ENCODE data around the gene TTN.

DNA sequence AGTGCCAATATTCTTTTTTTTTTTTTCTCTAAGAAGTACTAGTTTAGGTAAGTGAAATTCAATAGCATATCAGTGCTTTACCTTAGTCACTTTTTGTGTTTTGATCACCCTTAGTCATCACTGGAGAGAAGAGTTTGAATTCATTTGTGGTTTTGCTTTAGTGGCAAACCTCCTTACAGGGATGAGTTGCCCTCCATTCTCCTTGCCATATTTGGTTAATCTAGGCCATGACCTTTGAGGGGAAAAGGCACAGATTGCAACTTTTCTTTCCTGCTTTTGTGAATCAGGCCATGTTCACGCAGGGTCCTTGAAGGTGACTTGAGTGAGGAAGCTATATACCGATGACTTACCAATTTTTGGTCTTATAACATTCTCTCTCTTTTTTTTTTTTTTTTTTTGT is 292.6 kb downstream of the TTN start:
- TF ChIP-seq POLR2A (IDR thresholded peaks at IDR 0.05), result no peak
- TF ChIP-seq, protein P1, sequence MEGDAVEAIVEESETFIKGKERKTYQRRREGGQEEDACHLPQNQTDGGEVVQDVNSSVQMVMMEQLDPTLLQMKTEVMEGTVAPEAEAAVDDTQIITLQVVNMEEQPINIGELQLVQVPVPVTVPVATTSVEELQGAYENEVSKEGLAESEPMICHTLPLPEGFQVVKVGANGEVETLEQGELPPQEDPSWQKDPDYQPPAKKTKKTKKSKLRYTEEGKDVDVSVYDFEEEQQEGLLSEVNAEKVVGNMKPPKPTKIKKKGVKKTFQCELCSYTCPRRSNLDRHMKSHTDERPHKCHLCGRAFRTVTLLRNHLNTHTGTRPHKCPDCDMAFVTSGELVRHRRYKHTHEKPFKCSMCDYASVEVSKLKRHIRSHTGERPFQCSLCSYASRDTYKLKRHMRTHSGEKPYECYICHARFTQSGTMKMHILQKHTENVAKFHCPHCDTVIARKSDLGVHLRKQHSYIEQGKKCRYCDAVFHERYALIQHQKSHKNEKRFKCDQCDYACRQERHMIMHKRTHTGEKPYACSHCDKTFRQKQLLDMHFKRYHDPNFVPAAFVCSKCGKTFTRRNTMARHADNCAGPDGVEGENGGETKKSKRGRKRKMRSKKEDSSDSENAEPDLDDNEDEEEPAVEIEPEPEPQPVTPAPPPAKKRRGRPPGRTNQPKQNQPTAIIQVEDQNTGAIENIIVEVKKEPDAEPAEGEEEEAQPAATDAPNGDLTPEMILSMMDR (IDR thresholded peaks at IDR 0.05), result no peak

Measured in vagina (tissue), 2 donors.